ENCODE measurements around the gene PHF2.
"Not testable (repeated sequence)": the region's sequence is repeated elsewhere in the genome, so short reads cannot be mapped to it uniquely, and the experiment has no call there.

The PHF2 gene

DNA sequence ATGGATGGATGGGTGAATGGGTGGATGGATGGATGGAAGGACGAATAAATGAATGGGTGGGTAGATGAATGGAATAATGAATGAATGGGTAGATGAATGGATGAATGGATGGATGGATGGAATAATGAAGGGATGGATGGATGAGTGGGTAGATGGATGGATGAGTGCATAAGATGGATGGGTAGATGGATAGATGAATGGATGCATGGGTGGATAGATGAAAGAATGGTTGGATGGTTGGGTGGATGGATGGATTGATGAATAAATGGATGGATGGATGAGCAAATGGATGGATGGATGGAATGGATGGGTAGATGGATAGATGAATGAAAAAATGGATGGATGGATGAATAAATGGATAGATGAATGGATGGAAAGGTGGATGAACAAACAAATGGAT is 85.2 kb downstream of the PHF2 start:
- no peak overlapping the region for H3K27ac ChIP-seq
- TF ChIP-seq Cebpa-rat (IDR thresholded peaks at IDR 0.05): no peak
- H3K4me3 ChIP-seq: no peak overlapping the region
- 0 out of 2 replicates have a peak, but pooled peaks cover 3% of the 10 kb centered on the region for H3K9me3 ChIP-seq
- H3K36me3 ChIP-seq: peaks cover 99% of the 10 kb centered on the region
- H3K4me2 ChIP-seq: no peak overlapping the region
- H3K27me3 ChIP-seq: no peaks in the 10 kb centered on the region
- H3K9ac ChIP-seq: no peak overlapping the region
- H3K4me1 ChIP-seq: peaks cover 14% of the 10 kb centered on the region
- H4K20me1 ChIP-seq: no peaks in the 10 kb centered on the region

DNA sequence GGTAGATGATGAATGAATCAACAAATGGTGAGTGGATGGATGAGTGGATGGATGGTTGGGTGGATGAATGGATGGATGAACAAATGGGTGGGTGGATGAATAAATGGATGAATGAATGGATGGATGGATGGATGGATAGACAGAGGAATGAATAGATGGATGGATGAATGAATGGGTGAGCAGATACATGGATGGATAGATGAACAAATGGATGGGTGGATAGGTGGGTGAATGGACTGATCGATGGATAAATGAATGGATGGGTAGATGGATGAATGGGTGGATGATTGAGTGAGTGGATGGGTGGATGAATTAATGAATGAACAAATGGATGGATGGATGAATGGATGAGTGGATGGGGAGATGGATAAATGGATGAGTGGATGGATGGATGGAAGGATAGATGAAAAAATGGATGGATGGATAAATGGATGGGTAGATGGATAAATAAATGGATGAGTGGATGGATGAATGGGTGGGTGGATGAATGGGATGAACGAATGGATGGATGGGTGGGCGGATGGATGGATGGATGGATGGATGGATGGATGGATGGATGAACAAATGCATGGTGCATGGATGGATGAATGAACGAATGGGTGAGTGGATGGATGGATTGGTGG is 85.7 kb downstream of the PHF2 start:
- no peak overlapping the region for H3K9ac ChIP-seq
- H4K20me1 ChIP-seq: no peaks in the 10 kb centered on the region
- no peak overlapping the region for H3K4me2 ChIP-seq
- H3K4me3 ChIP-seq: no peak overlapping the region
- peaks cover 14% of the 10 kb centered on the region for H3K4me1 ChIP-seq
- H3K27me3 ChIP-seq: no peaks in the 10 kb centered on the region
- H3K27ac ChIP-seq: no peak overlapping the region
- TF ChIP-seq Cebpa-rat (IDR thresholded peaks at IDR 0.05): no peak
- H3K9me3 ChIP-seq: 0 out of 2 replicates have a peak, but pooled peaks cover 3% of the 10 kb centered on the region
- H3K36me3 ChIP-seq: peaks cover 98% of the 10 kb centered on the region

DNA sequence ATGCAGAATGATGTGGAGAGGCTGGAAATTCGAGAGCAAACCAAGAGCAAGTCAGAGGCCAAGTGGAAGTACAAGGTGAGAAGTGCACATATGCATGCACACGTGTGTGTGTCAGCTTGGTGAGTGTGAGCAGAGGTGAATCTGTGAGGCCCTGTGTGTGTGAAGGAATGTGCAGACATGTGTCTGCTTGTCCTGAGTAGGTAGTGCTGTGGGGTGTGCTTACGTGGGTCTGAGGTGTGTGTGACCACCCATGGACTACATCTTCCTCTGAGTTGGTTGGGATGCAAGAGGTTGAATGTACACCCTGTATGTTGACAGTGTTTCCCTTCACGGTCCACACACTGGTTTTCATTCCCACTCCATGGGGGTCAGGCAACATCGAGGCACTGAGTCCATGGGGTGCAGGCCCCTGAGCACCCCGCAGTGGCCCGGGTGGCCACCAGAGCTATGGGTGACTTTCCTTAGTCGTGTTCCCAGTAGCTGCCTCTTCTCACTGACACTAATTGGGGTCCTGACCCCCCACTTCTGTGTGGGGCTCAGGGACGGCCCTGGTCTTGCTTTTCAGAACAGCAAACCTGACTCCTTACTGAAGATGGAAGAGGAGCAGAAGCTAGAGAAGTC is 86.7 kb downstream of the PHF2 start:
- no peak for TF ChIP-seq Cebpa-rat (IDR thresholded peaks at IDR 0.05)
- 0 out of 2 replicates have a peak, but pooled peaks cover under 1% of the 10 kb centered on the region for H4K20me1 ChIP-seq
- peaks cover 98% of the 10 kb centered on the region for H3K36me3 ChIP-seq
- 0 out of 2 replicates have a peak, but pooled peaks cover 3% of the 10 kb centered on the region for H3K9me3 ChIP-seq
- no peak overlapping the region for H3K27ac ChIP-seq
- H3K4me2 ChIP-seq: no peak overlapping the region
- H3K4me3 ChIP-seq: no peak overlapping the region
- no peaks in the 10 kb centered on the region for H3K27me3 ChIP-seq
- no peak overlapping the region for H3K9ac ChIP-seq
- H3K4me1 ChIP-seq: peaks cover 14% of the 10 kb centered on the region

DNA sequence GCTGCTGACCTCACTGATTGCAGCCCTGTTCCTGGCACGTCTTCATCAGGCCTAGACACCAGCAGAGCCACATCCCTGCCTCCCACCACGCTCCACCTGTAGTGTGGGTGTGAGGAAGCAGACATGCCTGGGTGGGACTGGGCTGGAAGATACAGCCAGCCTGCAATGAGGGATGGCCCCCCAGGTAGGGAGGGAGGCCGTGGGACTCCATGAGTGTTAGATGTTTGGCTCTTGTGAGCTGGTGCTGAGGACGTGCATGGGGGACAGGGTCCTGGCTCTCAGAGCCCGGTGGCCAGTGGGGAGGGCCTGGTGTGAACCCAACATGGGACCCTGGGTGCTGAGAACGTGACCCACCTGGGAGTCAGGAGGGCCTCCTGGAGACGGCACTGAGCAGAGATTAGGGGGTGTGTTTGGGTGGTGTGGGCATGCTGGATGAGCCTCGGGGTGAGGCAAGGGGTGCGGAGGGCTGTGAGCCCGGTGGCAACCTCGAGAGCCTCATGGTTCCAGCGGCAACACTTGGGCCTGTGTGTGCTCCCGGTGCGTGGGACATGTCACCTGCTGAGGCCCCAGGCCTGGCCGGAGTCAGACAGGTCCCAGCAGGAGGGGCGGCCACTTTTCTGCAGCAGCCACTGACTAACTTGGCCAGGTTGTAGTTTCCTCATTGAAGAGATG is 87.6 kb downstream of the PHF2 start:
- no peak overlapping the region for H3K4me3 ChIP-seq
- no peak overlapping the region for H3K27ac ChIP-seq
- H3K9me3 ChIP-seq: 0 out of 2 replicates have a peak, but pooled peaks cover 3% of the 10 kb centered on the region
- peaks cover 14% of the 10 kb centered on the region for H3K4me1 ChIP-seq
- no peak overlapping the region for H3K9ac ChIP-seq
- TF ChIP-seq Cebpa-rat (IDR thresholded peaks at IDR 0.05): no peak
- peaks cover 8% of the 10 kb centered on the region; the same call in 1 of the 2 replicates for H4K20me1 ChIP-seq
- no peak overlapping the region for H3K4me2 ChIP-seq
- H3K36me3 ChIP-seq: peaks cover 93% of the 10 kb centered on the region
- no peaks in the 10 kb centered on the region for H3K27me3 ChIP-seq

DNA sequence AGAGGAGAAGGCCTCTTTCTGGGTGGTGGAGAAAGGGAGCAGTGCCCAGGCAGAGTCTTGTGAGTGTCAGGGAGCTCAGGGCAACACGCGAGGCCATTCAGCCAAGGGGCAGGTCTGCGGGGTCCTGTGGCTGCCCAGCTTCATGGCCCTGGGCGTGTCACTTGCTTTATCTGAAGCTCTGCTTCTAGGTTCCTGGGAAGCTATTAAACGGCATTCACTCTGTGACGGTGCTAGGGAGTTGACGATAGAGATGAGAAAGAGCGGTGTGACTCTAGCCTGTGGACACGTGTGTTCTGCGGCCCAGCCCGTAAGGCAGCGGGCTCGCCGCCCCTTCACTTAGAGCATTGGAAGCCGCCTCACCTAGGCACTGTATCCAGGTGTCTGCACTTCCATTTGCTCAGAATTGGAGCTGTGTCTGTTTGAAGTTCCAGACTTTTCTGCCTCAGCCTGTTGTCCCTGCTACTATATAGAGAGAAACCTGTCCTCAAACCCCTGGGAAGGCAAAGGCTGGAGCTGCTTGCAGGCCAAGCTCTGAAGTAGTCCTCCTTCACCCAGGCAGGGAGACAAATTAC is 88.3 kb downstream of the PHF2 start:
- H4K20me1 ChIP-seq: peaks cover 15% of the 10 kb centered on the region
- no peak overlapping the region for H3K27ac ChIP-seq
- 0 out of 2 replicates have a peak, but pooled peaks cover 3% of the 10 kb centered on the region for H3K9me3 ChIP-seq
- peaks cover 87% of the 10 kb centered on the region for H3K36me3 ChIP-seq
- H3K4me1 ChIP-seq: peaks cover 14% of the 10 kb centered on the region
- H3K4me3 ChIP-seq: no peak overlapping the region
- no peaks in the 10 kb centered on the region for H3K27me3 ChIP-seq
- no peak for TF ChIP-seq Cebpa-rat (IDR thresholded peaks at IDR 0.05)
- no peak overlapping the region for H3K4me2 ChIP-seq
- H3K9ac ChIP-seq: no peak overlapping the region

DNA sequence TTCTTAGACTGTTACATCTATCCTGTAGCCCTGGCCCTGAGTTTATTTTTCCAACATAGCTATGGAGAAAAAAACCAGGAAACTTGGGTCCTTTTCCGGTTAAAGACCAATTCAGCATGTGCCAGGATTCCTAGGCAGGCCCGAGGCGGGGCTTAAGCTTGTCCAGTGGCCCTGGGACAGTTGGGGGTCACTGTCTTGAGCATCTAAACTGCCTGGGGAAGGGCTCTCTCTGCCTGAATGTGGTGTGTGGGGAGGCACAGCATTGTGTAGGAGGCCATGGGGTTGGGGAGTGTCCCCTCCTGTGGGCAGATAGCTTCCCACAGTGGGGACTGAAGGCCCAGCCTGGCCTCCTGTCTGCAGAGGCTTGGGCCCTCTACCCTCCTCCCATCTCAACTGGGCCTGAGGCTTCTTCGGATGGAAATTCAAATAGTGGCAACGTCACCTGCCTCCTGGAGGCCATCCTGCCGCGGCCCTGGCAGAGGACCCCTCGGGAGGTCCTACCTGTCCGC is 88.8 kb downstream of the PHF2 start:
- Histone ChIP-seq H3K27ac (no peak overlapping the region), H3K9me3 (0 out of 2 replicates have a peak, but pooled peaks cover 3% of the 10 kb centered on the region), H3K36me3 (peaks cover 82% of the 10 kb centered on the region), H3K4me2 (no peak overlapping the region), H3K4me1 (peaks cover 14% of the 10 kb centered on the region), H3K4me3 (no peak overlapping the region), H3K9ac (no peak overlapping the region), H4K20me1 (peaks cover 20% of the 10 kb centered on the region), H3K27me3 (no peaks in the 10 kb centered on the region)
- no peak for TF ChIP-seq Cebpa-rat (IDR thresholded peaks at IDR 0.05)

DNA sequence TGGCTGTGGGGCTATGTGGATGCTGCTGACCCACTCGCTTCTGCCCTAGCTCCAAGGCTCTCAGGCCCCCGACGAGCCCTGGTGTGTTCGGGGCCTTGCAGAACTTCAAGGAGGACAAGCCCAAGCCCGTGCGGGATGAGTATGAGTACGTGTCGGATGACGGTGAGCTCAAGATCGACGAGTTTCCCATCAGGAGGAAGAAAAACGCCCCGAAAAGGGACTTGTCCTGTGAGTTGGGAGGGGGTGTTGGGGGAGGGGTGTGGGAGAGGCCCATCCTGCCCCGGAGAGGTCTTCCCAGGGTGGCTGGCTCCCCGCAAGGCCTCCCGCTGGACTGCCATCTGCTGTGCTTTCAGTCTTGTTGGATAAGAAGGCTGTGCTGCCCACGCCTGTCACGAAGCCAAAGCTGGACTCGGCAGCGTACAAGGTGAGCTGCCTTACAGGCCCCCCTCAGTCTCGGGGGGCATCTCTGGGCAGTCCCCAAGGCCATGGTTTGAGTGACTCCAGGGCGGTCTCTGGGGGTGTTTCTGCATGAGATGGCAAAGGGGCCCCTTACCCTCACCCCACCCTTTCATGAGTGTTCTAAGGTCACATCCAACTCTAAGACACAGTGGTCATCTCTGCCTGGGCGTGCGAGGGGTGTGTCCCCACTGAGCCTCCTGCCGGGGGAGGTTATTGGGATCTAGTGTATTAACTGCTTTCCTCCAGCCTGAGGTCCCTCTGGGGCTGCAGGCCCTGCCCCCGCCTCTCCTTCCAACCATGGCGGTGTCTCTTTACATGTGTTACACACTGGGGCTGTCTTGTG is 89.5 kb downstream of the PHF2 start:
- H3K36me3 ChIP-seq: peaks cover 76% of the 10 kb centered on the region
- no peak overlapping the region for H3K9ac ChIP-seq
- H3K27ac ChIP-seq: no peak overlapping the region
- H3K4me3 ChIP-seq: no peak overlapping the region
- no peak for TF ChIP-seq Cebpa-rat (IDR thresholded peaks at IDR 0.05)
- peaks cover 14% of the 10 kb centered on the region for H3K4me1 ChIP-seq
- H3K27me3 ChIP-seq: no peaks in the 10 kb centered on the region
- H3K4me2 ChIP-seq: peak overlapping the region; percentile 32; the same call in 1 of the 2 replicates
- no peaks in the 10 kb centered on the region for H3K9me3 ChIP-seq
- peaks cover 25% of the 10 kb centered on the region for H4K20me1 ChIP-seq

DNA sequence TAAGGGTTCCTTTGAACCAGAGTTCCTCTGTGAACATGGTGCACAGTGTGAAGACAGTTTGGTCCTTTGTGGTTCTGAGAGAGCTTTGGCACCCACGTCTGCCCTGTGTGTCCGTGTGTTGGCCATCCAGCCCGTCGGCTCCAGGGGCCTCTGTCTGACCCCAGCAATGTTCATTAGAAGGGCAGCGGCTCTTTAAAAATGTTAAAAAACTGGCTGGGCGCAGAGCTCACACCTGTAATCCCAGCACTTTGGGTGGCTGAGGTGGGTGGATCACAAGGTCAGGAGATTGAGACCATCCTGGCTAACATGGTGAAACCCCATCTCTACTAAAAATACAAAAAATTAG is 90.0 kb downstream of the PHF2 start:
- H3K4me1 ChIP-seq: peaks cover 14% of the 10 kb centered on the region
- not testable (repeated sequence) for H3K27me3 ChIP-seq, H3K4me2 ChIP-seq, H3K9ac ChIP-seq, H3K27ac ChIP-seq, H3K4me3 ChIP-seq, H3K9me3 ChIP-seq
- peaks cover 70% of the 10 kb centered on the region for H3K36me3 ChIP-seq
- peaks cover 25% of the 10 kb centered on the region for H4K20me1 ChIP-seq

DNA sequence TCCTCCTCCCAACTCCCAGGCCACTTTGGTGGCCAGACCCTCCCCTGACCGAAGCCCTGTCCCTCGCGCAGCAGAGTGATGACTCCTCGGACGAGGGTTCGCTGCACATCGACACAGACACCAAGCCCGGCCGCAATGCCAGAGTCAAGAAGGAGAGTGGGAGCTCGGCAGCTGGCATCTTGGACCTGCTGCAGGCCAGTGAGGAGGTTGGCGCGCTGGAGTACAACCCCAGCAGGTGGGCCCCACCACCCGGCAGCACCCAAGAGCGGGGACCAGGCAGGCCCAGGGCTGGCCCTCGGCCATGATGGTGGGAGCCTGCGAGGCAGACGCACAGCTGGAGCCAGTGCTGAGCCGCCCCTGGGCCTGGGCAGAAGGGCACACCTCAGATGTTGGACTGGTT is 90.6 kb downstream of the PHF2 start:
- H3K27me3 ChIP-seq: no peaks in the 10 kb centered on the region
- H3K27ac ChIP-seq: no peak overlapping the region
- H4K20me1 ChIP-seq: peaks cover 25% of the 10 kb centered on the region
- peaks cover 64% of the 10 kb centered on the region for H3K36me3 ChIP-seq
- H3K4me3 ChIP-seq: no peak overlapping the region
- no peak overlapping the region for H3K4me2 ChIP-seq
- TF ChIP-seq Cebpa-rat (IDR thresholded peaks at IDR 0.05): no peak
- H3K9ac ChIP-seq: no peak overlapping the region
- peaks cover 14% of the 10 kb centered on the region for H3K4me1 ChIP-seq
- no peaks in the 10 kb centered on the region for H3K9me3 ChIP-seq

Data from BLaER1 (cell line).